ENCODE measurements around the gene RAD51C. TPM values are rescaled to one million over a fixed set of nuclear protein-coding genes. Genes with fewer than 3 reads are reported as not detected.

Gene RAD51C
- total and polyA plus RNA-seq, 10 of the 15 experiments (the other 5 are each of a cell fraction or from before 2014, with no cell fraction given) = 59.6 to 267 (median 106) TPM

DNA sequence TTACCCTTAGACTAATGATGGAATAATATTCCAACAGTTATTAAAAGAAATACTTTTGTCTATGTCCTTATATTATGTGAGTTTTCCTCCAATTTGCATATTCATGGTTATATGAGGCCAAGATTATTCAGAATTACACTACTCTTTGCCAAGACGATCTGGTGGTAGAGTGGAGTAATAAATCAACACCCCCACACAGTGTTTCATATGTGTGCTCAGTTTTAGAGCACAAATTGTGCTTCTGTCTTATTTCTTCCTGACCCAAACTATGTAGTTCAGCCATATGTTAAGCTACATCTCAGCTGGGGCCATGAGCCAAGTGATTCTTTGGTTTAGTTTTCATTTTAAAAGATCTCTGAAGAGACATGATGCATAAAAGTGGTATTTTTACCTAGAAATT, 36.4 kb downstream of the RAD51C start:
- no peak for FAIRE-seq
- no peak for TF ChIP-seq MXI1 (IDR thresholded peaks at IDR 0.05; ENCODE audit: low read depth, low read length)
- no peak for TF ChIP-seq NFXL1 (IDR thresholded peaks at IDR 0.05; ENCODE audit: borderline replicate concordance)
- TF ChIP-seq, protein P1, sequence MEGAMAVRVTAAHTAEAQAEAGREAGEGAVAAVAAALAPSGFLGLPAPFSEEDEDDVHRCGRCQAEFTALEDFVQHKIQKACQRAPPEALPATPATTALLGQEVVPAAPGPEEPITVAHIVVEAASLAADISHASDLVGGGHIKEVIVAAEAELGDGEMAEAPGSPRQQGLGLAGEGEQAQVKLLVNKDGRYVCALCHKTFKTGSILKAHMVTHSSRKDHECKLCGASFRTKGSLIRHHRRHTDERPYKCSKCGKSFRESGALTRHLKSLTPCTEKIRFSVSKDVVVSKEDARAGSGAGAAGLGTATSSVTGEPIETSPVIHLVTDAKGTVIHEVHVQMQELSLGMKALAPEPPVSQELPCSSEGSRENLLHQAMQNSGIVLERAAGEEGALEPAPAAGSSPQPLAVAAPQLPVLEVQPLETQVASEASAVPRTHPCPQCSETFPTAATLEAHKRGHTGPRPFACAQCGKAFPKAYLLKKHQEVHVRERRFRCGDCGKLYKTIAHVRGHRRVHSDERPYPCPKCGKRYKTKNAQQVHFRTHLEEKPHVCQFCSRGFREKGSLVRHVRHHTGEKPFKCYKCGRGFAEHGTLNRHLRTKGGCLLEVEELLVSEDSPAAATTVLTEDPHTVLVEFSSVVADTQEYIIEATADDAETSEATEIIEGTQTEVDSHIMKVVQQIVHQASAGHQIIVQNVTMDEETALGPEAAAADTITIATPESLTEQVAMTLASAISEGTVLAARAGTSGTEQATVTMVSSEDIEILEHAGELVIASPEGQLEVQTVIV (IDR thresholded peaks at IDR 0.05; ENCODE audit: borderline replicate concordance, partially characterized antibody) = no peak
- TF ChIP-seq, protein P2, sequence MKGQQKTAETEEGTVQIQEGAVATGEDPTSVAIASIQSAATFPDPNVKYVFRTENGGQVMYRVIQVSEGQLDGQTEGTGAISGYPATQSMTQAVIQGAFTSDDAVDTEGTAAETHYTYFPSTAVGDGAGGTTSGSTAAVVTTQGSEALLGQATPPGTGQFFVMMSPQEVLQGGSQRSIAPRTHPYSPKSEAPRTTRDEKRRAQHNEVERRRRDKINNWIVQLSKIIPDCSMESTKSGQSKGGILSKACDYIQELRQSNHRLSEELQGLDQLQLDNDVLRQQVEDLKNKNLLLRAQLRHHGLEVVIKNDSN (IDR thresholded peaks at IDR 0.05; ENCODE audit: borderline replicate concordance, extremely low read length, insufficient read depth, low read depth, low read length) = no peak
- no peak for TF ChIP-seq CREM (IDR thresholded peaks at IDR 0.05; ENCODE audit: low read depth)
- TF ChIP-seq, protein P3, sequence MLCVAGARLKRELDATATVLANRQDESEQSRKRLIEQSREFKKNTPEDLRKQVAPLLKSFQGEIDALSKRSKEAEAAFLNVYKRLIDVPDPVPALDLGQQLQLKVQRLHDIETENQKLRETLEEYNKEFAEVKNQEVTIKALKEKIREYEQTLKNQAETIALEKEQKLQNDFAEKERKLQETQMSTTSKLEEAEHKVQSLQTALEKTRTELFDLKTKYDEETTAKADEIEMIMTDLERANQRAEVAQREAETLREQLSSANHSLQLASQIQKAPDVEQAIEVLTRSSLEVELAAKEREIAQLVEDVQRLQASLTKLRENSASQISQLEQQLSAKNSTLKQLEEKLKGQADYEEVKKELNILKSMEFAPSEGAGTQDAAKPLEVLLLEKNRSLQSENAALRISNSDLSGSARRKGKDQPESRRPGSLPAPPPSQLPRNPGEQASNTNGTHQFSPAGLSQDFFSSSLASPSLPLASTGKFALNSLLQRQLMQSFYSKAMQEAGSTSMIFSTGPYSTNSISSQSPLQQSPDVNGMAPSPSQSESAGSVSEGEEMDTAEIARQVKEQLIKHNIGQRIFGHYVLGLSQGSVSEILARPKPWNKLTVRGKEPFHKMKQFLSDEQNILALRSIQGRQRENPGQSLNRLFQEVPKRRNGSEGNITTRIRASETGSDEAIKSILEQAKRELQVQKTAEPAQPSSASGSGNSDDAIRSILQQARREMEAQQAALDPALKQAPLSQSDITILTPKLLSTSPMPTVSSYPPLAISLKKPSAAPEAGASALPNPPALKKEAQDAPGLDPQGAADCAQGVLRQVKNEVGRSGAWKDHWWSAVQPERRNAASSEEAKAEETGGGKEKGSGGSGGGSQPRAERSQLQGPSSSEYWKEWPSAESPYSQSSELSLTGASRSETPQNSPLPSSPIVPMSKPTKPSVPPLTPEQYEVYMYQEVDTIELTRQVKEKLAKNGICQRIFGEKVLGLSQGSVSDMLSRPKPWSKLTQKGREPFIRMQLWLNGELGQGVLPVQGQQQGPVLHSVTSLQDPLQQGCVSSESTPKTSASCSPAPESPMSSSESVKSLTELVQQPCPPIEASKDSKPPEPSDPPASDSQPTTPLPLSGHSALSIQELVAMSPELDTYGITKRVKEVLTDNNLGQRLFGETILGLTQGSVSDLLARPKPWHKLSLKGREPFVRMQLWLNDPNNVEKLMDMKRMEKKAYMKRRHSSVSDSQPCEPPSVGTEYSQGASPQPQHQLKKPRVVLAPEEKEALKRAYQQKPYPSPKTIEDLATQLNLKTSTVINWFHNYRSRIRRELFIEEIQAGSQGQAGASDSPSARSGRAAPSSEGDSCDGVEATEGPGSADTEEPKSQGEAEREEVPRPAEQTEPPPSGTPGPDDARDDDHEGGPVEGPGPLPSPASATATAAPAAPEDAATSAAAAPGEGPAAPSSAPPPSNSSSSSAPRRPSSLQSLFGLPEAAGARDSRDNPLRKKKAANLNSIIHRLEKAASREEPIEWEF (IDR thresholded peaks at IDR 0.05; ENCODE audit: insufficient replicate concordance, low read depth, low read length) = no peak
- TF ChIP-seq, protein P4, sequence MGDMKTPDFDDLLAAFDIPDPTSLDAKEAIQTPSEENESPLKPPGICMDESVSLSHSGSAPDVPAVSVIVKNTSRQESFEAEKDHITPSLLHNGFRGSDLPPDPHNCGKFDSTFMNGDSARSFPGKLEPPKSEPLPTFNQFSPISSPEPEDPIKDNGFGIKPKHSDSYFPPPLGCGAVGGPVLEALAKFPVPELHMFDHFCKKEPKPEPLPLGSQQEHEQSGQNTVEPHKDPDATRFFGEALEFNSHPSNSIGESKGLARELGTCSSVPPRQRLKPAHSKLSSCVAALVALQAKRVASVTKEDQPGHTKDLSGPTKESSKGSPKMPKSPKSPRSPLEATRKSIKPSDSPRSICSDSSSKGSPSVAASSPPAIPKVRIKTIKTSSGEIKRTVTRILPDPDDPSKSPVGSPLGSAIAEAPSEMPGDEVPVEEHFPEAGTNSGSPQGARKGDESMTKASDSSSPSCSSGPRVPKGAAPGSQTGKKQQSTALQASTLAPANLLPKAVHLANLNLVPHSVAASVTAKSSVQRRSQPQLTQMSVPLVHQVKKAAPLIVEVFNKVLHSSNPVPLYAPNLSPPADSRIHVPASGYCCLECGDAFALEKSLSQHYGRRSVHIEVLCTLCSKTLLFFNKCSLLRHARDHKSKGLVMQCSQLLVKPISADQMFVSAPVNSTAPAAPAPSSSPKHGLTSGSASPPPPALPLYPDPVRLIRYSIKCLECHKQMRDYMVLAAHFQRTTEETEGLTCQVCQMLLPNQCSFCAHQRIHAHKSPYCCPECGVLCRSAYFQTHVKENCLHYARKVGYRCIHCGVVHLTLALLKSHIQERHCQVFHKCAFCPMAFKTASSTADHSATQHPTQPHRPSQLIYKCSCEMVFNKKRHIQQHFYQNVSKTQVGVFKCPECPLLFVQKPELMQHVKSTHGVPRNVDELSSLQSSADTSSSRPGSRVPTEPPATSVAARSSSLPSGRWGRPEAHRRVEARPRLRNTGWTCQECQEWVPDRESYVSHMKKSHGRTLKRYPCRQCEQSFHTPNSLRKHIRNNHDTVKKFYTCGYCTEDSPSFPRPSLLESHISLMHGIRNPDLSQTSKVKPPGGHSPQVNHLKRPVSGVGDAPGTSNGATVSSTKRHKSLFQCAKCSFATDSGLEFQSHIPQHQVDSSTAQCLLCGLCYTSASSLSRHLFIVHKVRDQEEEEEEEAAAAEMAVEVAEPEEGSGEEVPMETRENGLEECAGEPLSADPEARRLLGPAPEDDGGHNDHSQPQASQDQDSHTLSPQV (IDR thresholded peaks at IDR 0.05) = no peak
- no peak for TF ChIP-seq SREBF2 (IDR thresholded peaks at IDR 0.05; ENCODE audit: low read length)
- TF ChIP-seq ZNF622 (IDR thresholded peaks at IDR 0.05) = no peak

More for the DNA sequence above, 36.4 kb downstream of the RAD51C start:
- WGBS (ENCODE audit: insufficient coverage, insufficient replicate concordance, low lambda C conversion rate, missing lambda C conversion rate) = 5% methylated on average over 1 of the region's 1 CpG
- CTCF ChIA-PET = no interaction called here
- H3K4me2 ChIP-seq (ENCODE audit: control insufficient read depth, insufficient read depth) = no peak overlapping the region
- no TSS peak for BruUV-seq (replicated peaks)
- no peaks in the 10 kb centered on the region for H3K4me1 ChIP-seq (ENCODE audit: control insufficient read depth, insufficient read depth, low read length)
- intact Hi-C loops (cut with micrococcal nuclease; ENCODE audit: unreplicated experiment) = no loop called here
- POLR2A ChIA-PET = no interaction called here
- DNase-seq (ENCODE audit: low read depth, low spot score) (no peak), ATAC-seq (no peak)
- H2AFZ ChIP-seq (ENCODE audit: control insufficient read depth, low read depth, low read length) = no peak overlapping the region
- H4K20me1 ChIP-seq (ENCODE audit: control insufficient read depth, insufficient read depth) = no peaks in the 10 kb centered on the region
- SMC1A ChIA-PET (ENCODE audit: uncharacterized antibody, unreplicated experiment) = interaction anchor here (1.5 kb wide), 1 partner anchor 9 kb away, joined by 5 read pairs; no protein-coding TSS in a partner anchor
- H3K9ac ChIP-seq (ENCODE audit: control insufficient read depth, insufficient read depth, low read length) = no peak overlapping the region
- no peak overlapping the region for H3K27ac ChIP-seq (ENCODE audit: control insufficient read depth, insufficient read depth)
- RAD21 ChIA-PET (ENCODE audit: unreplicated experiment) = no interaction called here
- H3K4me3 ChIP-seq = no peak overlapping the region
- H3K27me3 ChIP-seq (replicated peaks in 1 of 2; ENCODE audit: control insufficient read depth in 2 of 2, insufficient read depth in 2 of 2, low read length in 1 of 2) = no peaks in the 10 kb centered on the region
- H3K36me3 ChIP-seq (ENCODE audit: control insufficient read depth in 2 of 2, insufficient read depth in 2 of 2, low read length in 1 of 2) = no peaks in the 10 kb centered on the region
- in situ Hi-C loops (cut with MboI) = no loop called here
- no peaks in the 10 kb centered on the region for H3K9me3 ChIP-seq (replicated peaks; ENCODE audit: control insufficient read depth, insufficient read depth, low read length)
- no peaks in the 10 kb centered on the region for H3K79me2 ChIP-seq (ENCODE audit: control insufficient read depth, insufficient read depth, low read length)

Data from GM12878 (cell line).